HUES64 (cell line): ENCODE measurements around the gene TMC4.
"Not testable (repeated sequence)": the region's sequence is repeated elsewhere in the genome, so short reads cannot be mapped to it uniquely, and the experiment has no call there.

ENCODE experiments used
- H3K27ac ChIP-seq: 2 replicates; pipeline ENCODE4 v1.7.0; 2013; ENCODE audit warnings: low read depth, low read length, inconsistent platforms
- H3K27me3 ChIP-seq: 2 replicates; pipeline ENCODE4 v1.6.1; 2013; ENCODE audit warnings: mild to moderate bottlenecking, low read length; ENCODE audit not compliant: insufficient read depth
- H3K36me3 ChIP-seq: 2 replicates; pipeline ENCODE4 v1.6.1; 2013; ENCODE audit warnings: mild to moderate bottlenecking, low read length; ENCODE audit not compliant: insufficient read depth
- H3K4me1 ChIP-seq: 2 replicates; pipeline ENCODE4 v1.6.1; 2013; ENCODE audit warnings: mild to moderate bottlenecking, low read length, moderate library complexity; ENCODE audit not compliant: insufficient read depth
- H3K4me3 ChIP-seq: 2 replicates; pipeline ENCODE4 v1.5.1; 2013; ENCODE audit warnings: mild to moderate bottlenecking, low read length, moderate library complexity
- H3K9ac ChIP-seq: 2 replicates; pipeline ENCODE4 v1.6.1; 2013; ENCODE audit warnings: mild to moderate bottlenecking, low read depth, low read length
- H3K9me3 ChIP-seq: 2 replicates; pipeline ENCODE4 v1.6.1; 2013; ENCODE audit warnings: low read depth, low read length; ENCODE audit not compliant: insufficient read depth
- WGBS: fragments of 150-250, 120-280 bp; methylation state at CpG from one replicate; pipeline ENCODE4 v1.1.7; 2013; ENCODE audit warnings: missing lambda C conversion rate; 5-methylcytosine and 5-hydroxymethylcytosine counted together

TMC4 gene

GRCh38 chr19:54201980-54202379 lies 29.0 kb upstream of the TMC4 start:
- 85% methylated on average over 13 of the region's 13 CpGs for WGBS
- Histone ChIP-seq H3K4me1 (peaks cover 20% of the 10 kb centered on the region), H3K4me3 (peak overlapping the region; percentile 75), H3K27ac (peak overlapping the region; percentile 65), H3K9me3 (no peaks in the 10 kb centered on the region), H3K36me3 (peaks cover 63% of the 10 kb centered on the region), H3K27me3 (no peaks in the 10 kb centered on the region), H3K9ac (peak overlapping the region; percentile 97)

- H3K36me3 ChIP-seq: peaks cover 59% of the 10 kb centered on the region
- peaks cover 20% of the 10 kb centered on the region for H3K4me1 ChIP-seq
- WGBS: 5% methylated on average over 27 of the region's 28 CpGs
- H3K9me3 ChIP-seq: no peaks in the 10 kb centered on the region
- H3K27ac ChIP-seq: peak overlapping the region; percentile 93
- H3K4me3 ChIP-seq: peak overlapping the region; percentile 75
- H3K27me3 ChIP-seq: no peaks in the 10 kb centered on the region
- peak overlapping the region; percentile 97 for H3K9ac ChIP-seq
Measured at GRCh38 chr19:54201172-54201701, 28.3 kb upstream of the TMC4 start.

- Histone ChIP-seq H3K4me1 (peaks cover 20% of the 10 kb centered on the region), H3K36me3 (peaks cover 49% of the 10 kb centered on the region), H3K27me3 (no peaks in the 10 kb centered on the region), H3K9ac (no peak overlapping the region), H3K9me3 (no peaks in the 10 kb centered on the region), H3K27ac (no peak overlapping the region), H3K4me3 (no peak overlapping the region)
- WGBS: 93% methylated on average over 16 of the region's 16 CpGs
Measured at GRCh38 chr19:54199401-54199800, 26.4 kb upstream of the TMC4 start.

- H3K4me1 ChIP-seq: peaks cover 11% of the 10 kb centered on the region
- 96% methylated on average over 3 of the region's 3 CpGs for WGBS
- no peak overlapping the region for H3K27ac ChIP-seq
Measured at GRCh38 chr19:54197121-54197520, 24.2 kb upstream of the TMC4 start.

GRCh38 chr19:54196536-54196935 lies 23.6 kb upstream of the TMC4 start:
- Histone ChIP-seq H3K4me3 (no peak overlapping the region), H3K36me3 (peaks cover 37% of the 10 kb centered on the region), H3K9me3 (no peaks in the 10 kb centered on the region), H3K9ac (no peak overlapping the region), H3K27me3 (no peaks in the 10 kb centered on the region), H3K27ac (no peak overlapping the region), H3K4me1 (peaks cover 5% of the 10 kb centered on the region; the same call in 1 of the 2 replicates)
- WGBS: 95% methylated on average over 7 of the region's 7 CpGs

More at GRCh38 chr19:54197121-54197520, 24.2 kb upstream of the TMC4 start:
- Histone ChIP-seq H3K9me3 (no peaks in the 10 kb centered on the region), H3K4me3 (no peak overlapping the region), H3K27me3 (no peaks in the 10 kb centered on the region), H3K36me3 (peaks cover 42% of the 10 kb centered on the region), H3K9ac (no peak overlapping the region)

GRCh38 chr19:54194463-54194862 lies 21.5 kb upstream of the TMC4 start:
- H3K27ac ChIP-seq, H3K4me1 ChIP-seq, H3K9me3 ChIP-seq, H3K9ac ChIP-seq, H3K4me3 ChIP-seq, H3K27me3 ChIP-seq: not testable (repeated sequence)
- 98% methylated on average over 12 of the region's 12 CpGs for WGBS
- H3K36me3 ChIP-seq: peaks cover 31% of the 10 kb centered on the region

GRCh38 chr19:54193011-54193410 lies 20.1 kb upstream of the TMC4 start:
- 98% methylated on average over 11 of the region's 11 CpGs for WGBS
- Histone ChIP-seq H3K27ac (no peak overlapping the region), H3K27me3 (no peaks in the 10 kb centered on the region), H3K9ac (no peak overlapping the region), H3K36me3 (peaks cover 31% of the 10 kb centered on the region), H3K4me1 (peaks cover 6% of the 10 kb centered on the region), H3K4me3 (no peak overlapping the region), H3K9me3 (no peaks in the 10 kb centered on the region)

- Histone ChIP-seq H3K4me3 (peak overlapping the region; percentile 88), H3K9ac (peak overlapping the region; percentile 95), H3K36me3 (peaks cover 32% of the 10 kb centered on the region), H3K27me3 (no peaks in the 10 kb centered on the region), H3K27ac (peak overlapping the region; percentile 96), H3K4me1 (peaks cover 7% of the 10 kb centered on the region), H3K9me3 (no peaks in the 10 kb centered on the region)
- 71% methylated on average over 19 of the region's 19 CpGs for WGBS
Measured at GRCh38 chr19:54191811-54192453, 19.0 kb upstream of the TMC4 start.

- Histone ChIP-seq H3K27me3 (no peaks in the 10 kb centered on the region), H3K27ac (peak within 1 kb of the TSS; percentile 96), H3K4me3 (peak within 1 kb of the TSS; percentile 88), H3K4me1 (peaks cover 7% of the 10 kb centered on the region), H3K9ac (peak within 1 kb of the TSS; percentile 95), H3K36me3 (peaks cover 36% of the 10 kb centered on the region), H3K9me3 (no peaks in the 10 kb centered on the region)
- under 1% methylated on average over 77 of the region's 77 CpGs for WGBS
Measured at GRCh38 chr19:54191011-54191810, 18.3 kb upstream of the TMC4 start, which contains the start of gene TSEN34. TSS of gene TSEN34 (plus strand) at chr19:54191308. CDS start at chr19:54191365, 57 bp downstream.

GRCh38 chr19:54190503-54191010 lies 17.6 kb upstream of the TMC4 start:
- peak overlapping the region; percentile 88 for H3K4me3 ChIP-seq
- under 1% methylated on average over 56 of the region's 56 CpGs for whole genome bisulfite sequencing
- peak overlapping the region; percentile 95 for H3K9ac ChIP-seq
- no peaks in the 10 kb centered on the region for H3K27me3 ChIP-seq
- peaks cover 36% of the 10 kb centered on the region for H3K36me3 ChIP-seq
- H3K9me3 ChIP-seq: no peaks in the 10 kb centered on the region
- peaks cover 7% of the 10 kb centered on the region for H3K4me1 ChIP-seq
- peak overlapping the region; percentile 96 for H3K27ac ChIP-seq
